ENCODE results near the gene PPIL4.

DNA sequence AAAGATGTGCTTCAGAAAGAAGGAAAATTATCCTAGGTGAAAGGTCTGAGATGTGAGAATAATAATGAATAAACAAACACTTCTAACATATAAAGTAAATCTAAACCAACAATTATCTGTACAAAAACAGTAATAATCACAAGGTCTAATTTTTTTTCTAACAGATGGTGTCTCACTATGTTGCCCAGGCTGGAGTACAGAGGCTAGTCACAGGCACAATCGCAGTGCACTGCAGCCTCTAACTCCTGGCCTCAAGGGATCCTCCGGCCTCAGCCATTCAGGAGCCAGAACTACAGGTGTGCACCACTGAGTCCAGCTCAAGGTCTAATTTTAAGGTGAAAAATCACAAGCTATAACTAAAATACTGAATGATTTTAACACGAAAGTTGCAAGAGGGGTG is 44.1 kb downstream of the PPIL4 start:
- TF ChIP-seq, protein P1, sequence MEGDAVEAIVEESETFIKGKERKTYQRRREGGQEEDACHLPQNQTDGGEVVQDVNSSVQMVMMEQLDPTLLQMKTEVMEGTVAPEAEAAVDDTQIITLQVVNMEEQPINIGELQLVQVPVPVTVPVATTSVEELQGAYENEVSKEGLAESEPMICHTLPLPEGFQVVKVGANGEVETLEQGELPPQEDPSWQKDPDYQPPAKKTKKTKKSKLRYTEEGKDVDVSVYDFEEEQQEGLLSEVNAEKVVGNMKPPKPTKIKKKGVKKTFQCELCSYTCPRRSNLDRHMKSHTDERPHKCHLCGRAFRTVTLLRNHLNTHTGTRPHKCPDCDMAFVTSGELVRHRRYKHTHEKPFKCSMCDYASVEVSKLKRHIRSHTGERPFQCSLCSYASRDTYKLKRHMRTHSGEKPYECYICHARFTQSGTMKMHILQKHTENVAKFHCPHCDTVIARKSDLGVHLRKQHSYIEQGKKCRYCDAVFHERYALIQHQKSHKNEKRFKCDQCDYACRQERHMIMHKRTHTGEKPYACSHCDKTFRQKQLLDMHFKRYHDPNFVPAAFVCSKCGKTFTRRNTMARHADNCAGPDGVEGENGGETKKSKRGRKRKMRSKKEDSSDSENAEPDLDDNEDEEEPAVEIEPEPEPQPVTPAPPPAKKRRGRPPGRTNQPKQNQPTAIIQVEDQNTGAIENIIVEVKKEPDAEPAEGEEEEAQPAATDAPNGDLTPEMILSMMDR (conservative IDR thresholded peaks at IDR 0.05): no peak
- TF ChIP-seq ZFX (IDR thresholded peaks at IDR 0.05): no peak

Measured in C4-2B (cell line).